Measurements from ENCODE around the gene WDR4.

DNA sequence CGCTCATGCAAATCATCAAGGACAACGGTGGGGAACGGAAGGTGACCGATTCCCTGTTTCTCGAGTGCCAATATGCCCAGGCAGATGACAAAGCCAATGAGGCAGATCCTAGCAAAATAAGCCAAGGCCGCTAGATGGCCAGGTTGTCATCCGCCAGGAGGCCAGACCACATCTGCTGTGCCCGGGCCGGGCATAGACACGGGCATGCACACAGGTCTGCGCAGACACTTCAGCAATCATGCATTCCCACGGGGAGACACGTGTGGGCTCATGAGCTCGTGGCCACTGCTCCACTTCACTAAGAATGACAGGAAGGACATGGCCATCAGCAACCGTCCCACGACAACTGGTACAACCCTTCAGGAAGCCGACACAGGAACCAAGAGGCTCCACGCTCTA, 23.4 kb downstream of the WDR4 start:
- TF ChIP-seq CTCF (IDR thresholded peaks at IDR 0.05; ENCODE audit: low read depth, low read length, poor library complexity, severe bottlenecking) (no peak), EZH2phosphoT487 (IDR thresholded peaks at IDR 0.05; ENCODE audit: borderline replicate concordance, low read length) (no peak)
